Ovary (tissue), 9 donors: ENCODE results near the gene FBXW8. TPM values are rescaled to one million over a fixed set of nuclear protein-coding genes. Genes with fewer than 3 reads are reported as not detected.

Experiments used
- DNase-seq, 5 donors: peaks; one replicate each; pipeline ENCODE4 v3.0.0-alpha.2; 2019 to 2020
- H3K27ac ChIP-seq, 2 donors: fragments of 200-600 bp; one replicate each; pipeline versions ENCODE4 v1.5.1 to v1.8.0; 2019 to 2022
- H3K27me3 ChIP-seq: fragments of 200-600 bp; one replicate; pipeline ENCODE4 v1.8.0; 2022
- H3K36me3 ChIP-seq: fragments of 200-600 bp; sonication (generic); one replicate; pipeline ENCODE4 v1.5.1; 2019
- H3K4me1 ChIP-seq: one replicate; pipeline ENCODE4 v1.8.1; 2013; ENCODE audit warnings: mild to moderate bottlenecking, moderate library complexity; ENCODE audit not compliant: insufficient read depth
- H3K4me3 ChIP-seq: fragments of 200-600 bp; sonication (generic); one replicate; pipeline ENCODE4 v1.5.1; 2017
- H3K9me3 ChIP-seq, 2 donors: fragments of 200-600 bp in 1 of 2; sonication (generic) in 1 of 2; one replicate each; pipeline versions ENCODE4 v1.5.1 to v1.8.1; 2013 to 2019; ENCODE audit warnings: mild to moderate bottlenecking in 1 of 2, moderate library complexity in 1 of 2
- CTCF ChIP-seq, 3 donors: fragments of 450-650 bp in 2 of 3; fragments of 200-600 bp in 1 of 3; IDR thresholded peaks; one replicate each; pipeline versions ENCODE4 v1.5.1 to v1.8.0; 2016 to 2022; ENCODE audit warnings: antibody characterized with exemption in 3 of 3, mild to moderate bottlenecking in 1 of 3
- EP300 ChIP-seq: sonication (generic); formaldehyde crosslinking; IDR thresholded peaks from one replicate; pipeline ENCODE4 v1.6.1; 2017; ENCODE audit warnings: antibody characterized with exemption
- POLR2A ChIP-seq: fragments of 450-650 bp; IDR thresholded peaks from one replicate; pipeline ENCODE4 v1.6.1; 2017; ENCODE audit warnings: antibody characterized with exemption, mild to moderate bottlenecking, moderate library complexity
- WGBS, 3 donors: extraction: QIAGEN DNeasy Blood & Tissue Kit in 1 of 3; methylation state at CpG; one replicate each; pipeline versions ENCODE4 v1.1.5 to v1.1.7; 2013 to 2017; 5-methylcytosine and 5-hydroxymethylcytosine counted together
- intact Hi-C, 4 donors: fragments of 100-400 bp; cut with DNase I; formaldehyde crosslinking; loops; one replicate each; pipeline versions ENCODE4 v1.11.0 to v1.15.1; 2022 to 2023
- polyA plus RNA-seq, 2 donors: library from polyadenylated mRNA; stranded (reverse); fragments of 200-250 nt in 1 of 2; fragments of 350-450 nt in 1 of 2; fragmentation: Illumina TruSeq in 1 of 2; extraction: RNeasy Lipid Tissue Mini Kit (QIAGEN cat#74804) in 1 of 2; gene quantifications; one replicate each; pipeline ENCODE4 v1.2.3, GENCODE V29; 2013 to 2014
- total RNA-seq, 7 donors: library from RNA; depleted of rRNA in 2 of 7; stranded (reverse); fragments of >200 nt in 2 of 7; fragmentation: NEBNext Ultra II Directional in 3 of 7; extraction: Animal tissue kit (Norgen Biotek cat#: 25700) in 3 of 7; gene quantifications; one replicate each; pipeline versions ENCODE4 v1.1.0 to v1.2.4, GENCODE V29; 2016 to 2023
- donor health status: DM: no; HTN: no; CAD: no; lungs with moderate emphysema.
- donor health status: DM: no; HTN: no; CAD: no.
- donor health status: Bipolar disorder and iron deficiency.
- donor health status: DM: yes; HTN: yes; CAD: no.
- donor health status: DM: no; HTN: no; CAD: no.
- donor health status: DM: yes; HTN: yes; CAD: no.

FBXW8 gene
- total and polyA plus RNA-seq, 9 donors = 7.4 to 23.1 (median 16.6) TPM

DNA sequence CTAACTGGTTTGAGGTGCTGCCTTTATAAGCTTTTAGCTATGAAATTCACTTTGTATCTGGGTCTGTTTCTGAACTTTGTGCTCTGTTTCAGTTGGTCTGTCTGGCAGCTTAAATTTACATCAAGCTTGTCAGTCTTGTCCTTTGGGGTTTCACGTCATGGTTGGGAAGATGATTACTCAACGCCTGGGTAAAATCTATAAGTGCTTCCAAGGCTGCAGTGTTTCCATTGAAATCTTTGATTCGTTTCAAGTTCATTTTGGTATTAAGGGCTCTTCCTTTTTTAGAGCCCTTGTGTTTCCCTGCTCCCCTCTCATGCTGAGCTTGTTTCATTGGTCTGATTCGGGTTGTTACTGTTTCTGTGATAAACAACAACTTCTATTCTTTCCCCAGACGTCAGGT lies 58.2 kb downstream of the FBXW8 start:
- intact Hi-C loops = no loop called here
- H3K27ac ChIP-seq = no peak overlapping the region
- WGBS, 3 donors = 87 to 88% (median 88%) methylated on average over 5 of the region's 5 CpGs
- peaks cover 5% of the 10 kb centered on the region for H3K4me1 ChIP-seq
- H3K27me3 ChIP-seq = no peaks in the 10 kb centered on the region
- no peak overlapping the region for H3K4me3 ChIP-seq
- DNase-seq = no peak
- no peaks in the 10 kb centered on the region for H3K9me3 ChIP-seq
- no peak for TF ChIP-seq EP300
- TF ChIP-seq POLR2A = no peak
- TF ChIP-seq CTCF (IDR thresholded peaks at IDR 0.05) = no peak
- no peaks in the 10 kb centered on the region for H3K36me3 ChIP-seq

GRCh38 chr12:116969615-116970585 lies 59.1 kb downstream of the FBXW8 start:
- Histone ChIP-seq H3K27me3 (no peaks in the 10 kb centered on the region), H3K9me3 (no peaks in the 10 kb centered on the region), H3K4me1 (peaks cover 5% of the 10 kb centered on the region), H3K4me3 (no peak overlapping the region), H3K36me3 (no peaks in the 10 kb centered on the region), H3K27ac (no peak overlapping the region)
- intact Hi-C loops = no loop called here
- 44 to 64% (median 51%) methylated on average over 30 of the region's 30 CpGs for WGBS, 3 donors
- DNase-seq = peak; percentile 44 to 76 (median 60)
- TF ChIP-seq POLR2A = no peak
- no peak for TF ChIP-seq EP300
- TF ChIP-seq CTCF (IDR thresholded peaks at IDR 0.05) = no peak

DNA sequence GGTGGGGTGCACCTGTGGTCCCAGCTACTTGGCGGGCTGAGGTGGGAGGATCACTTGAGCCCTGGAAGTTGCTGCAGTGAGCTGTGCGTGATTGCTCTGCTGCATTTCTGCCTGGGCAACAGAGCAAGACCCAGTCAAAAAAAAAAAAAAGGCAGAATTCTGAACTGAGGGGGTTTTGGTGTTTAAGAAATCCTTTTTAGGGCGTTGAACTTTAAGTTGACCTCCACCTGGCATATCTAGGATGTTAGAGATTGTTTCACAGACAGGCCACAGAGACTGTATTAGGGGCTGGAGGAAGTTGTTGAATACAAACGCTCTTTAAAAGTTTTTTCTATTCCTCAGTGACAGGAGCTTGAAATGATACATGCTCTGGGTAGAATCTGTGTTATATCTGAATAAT lies 60.5 kb downstream of the FBXW8 start:
- H3K27me3 ChIP-seq = no peaks in the 10 kb centered on the region
- H3K4me3 ChIP-seq = no peak overlapping the region
- H3K4me1 ChIP-seq = peaks cover 5% of the 10 kb centered on the region
- H3K9me3 ChIP-seq = no peaks in the 10 kb centered on the region
- no peaks in the 10 kb centered on the region for H3K36me3 ChIP-seq
- DNase-seq = no peak
- no peak for TF ChIP-seq EP300
- TF ChIP-seq POLR2A = no peak
- intact Hi-C loops = no loop called here
- WGBS, 3 donors = 90 to 93% (median 92%) methylated on average over 4 of the region's 4 CpGs
- no peak overlapping the region for H3K27ac ChIP-seq

GRCh38 chr12:116975779-116976393 lies 65.1 kb downstream of the FBXW8 start:
- intact Hi-C loops = no loop called here
- no peak for DNase-seq
- no peak for TF ChIP-seq EP300
- TF ChIP-seq POLR2A = no peak
- TF ChIP-seq CTCF (IDR thresholded peaks at IDR 0.05) = no peak
- H3K27me3 ChIP-seq = no peaks in the 10 kb centered on the region
- no peak overlapping the region for H3K4me3 ChIP-seq
- no peaks in the 10 kb centered on the region for H3K36me3 ChIP-seq
- no peaks in the 10 kb centered on the region for H3K9me3 ChIP-seq
- no peaks in the 10 kb centered on the region for H3K4me1 ChIP-seq
- no peak overlapping the region for H3K27ac ChIP-seq
- 62 to 71% (median 67%) methylated on average over 3 of the region's 3 CpGs for WGBS, 3 donors
